Hepatic stellate cell (primary cell): ENCODE data around the gene SLC16A7.
"Not testable (repeated sequence)": the region's sequence is repeated elsewhere in the genome, so short reads cannot be mapped to it uniquely, and the experiment has no call there.

Experiments
- DNase-seq: peaks from one replicate; pipeline ENCODE4 v3.0.0; 2011; ENCODE audit warnings: low spot score

Gene SLC16A7

GRCh38 chr12:59736359-59736758 lies 140.5 kb downstream of the SLC16A7 start:
- DNase-seq, result no peak

DNA sequence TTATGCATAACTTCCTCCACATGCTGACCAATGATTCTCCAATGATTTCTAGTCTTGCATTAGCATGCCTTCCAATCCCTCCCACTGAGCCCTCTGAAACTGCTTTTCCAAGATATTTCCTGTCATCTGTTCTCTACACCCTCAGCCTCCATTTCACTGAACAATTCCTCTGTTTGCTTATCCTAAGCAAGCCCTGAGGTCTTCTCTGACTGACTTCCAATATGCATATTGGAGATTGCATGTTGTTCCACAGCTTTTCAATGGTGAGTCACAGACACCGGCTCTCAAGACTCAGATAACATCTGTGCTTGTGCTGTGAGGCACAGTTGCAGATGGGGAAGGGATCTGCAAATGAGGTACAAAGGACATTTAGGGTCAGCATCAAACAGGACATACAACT lies 141.0 kb downstream of the SLC16A7 start:
- peak; percentile 58 for DNase-seq

GRCh38 chr12:59737725-59738463 lies 142.1 kb downstream of the SLC16A7 start:
- no peak for DNase-seq

- DNase-seq, result no peak
Measured at GRCh38 chr12:59742841-59743240, 147.0 kb downstream of the SLC16A7 start.

- DNase-seq, result no peak
Measured at GRCh38 chr12:59744564-59744963, 148.7 kb downstream of the SLC16A7 start.

- not testable (repeated sequence) for DNase-seq
Measured at GRCh38 chr12:59751091-59751490, 155.3 kb downstream of the SLC16A7 start.

DNA sequence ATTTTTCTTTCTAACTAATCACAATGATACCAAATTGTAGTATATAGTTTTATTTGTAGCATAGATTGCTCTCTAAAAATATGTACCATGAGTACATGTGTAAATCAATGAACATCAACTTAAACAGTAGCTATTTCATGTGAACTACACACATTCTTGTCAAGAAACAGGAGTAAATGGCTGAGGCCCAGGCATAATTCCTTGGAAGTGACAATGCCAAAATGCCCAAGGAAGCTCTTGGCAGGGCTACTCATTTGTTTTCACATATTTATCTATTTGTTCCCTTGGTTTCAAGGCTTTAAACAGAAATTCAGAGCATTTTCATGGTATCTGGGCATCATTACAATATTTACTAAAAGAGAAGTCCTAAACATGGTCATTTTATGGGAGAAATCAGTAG lies 165.7 kb downstream of the SLC16A7 start:
- no peak for DNase-seq

- DNase-seq, result no peak
Measured at GRCh38 chr12:59763835-59764234, 168.0 kb downstream of the SLC16A7 start.

DNA sequence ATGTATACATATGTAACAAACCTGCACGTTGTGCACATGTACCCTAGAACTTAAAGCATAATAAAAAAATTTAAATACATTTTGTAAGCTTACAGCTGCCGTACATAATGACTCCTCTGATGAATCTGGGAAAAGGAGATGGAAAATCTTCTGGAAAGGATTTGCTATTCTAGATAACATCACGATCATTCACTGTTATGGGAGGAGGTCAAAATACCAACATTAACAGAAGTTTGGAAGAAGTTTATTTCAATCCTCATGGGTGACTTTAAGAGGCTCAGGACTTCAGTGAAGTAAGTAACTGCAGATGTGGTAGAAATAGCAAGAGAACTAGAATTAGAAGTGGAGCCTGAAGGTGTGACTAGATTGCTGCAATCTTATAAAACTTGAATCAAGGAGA lies 172.2 kb downstream of the SLC16A7 start:
- no peak for DNase-seq

GRCh38 chr12:59780605-59781135 lies 184.8 kb downstream of the SLC16A7 start:
- no peak for DNase-seq

GRCh38 chr12:59787610-59788009 lies 191.8 kb downstream of the SLC16A7 start:
- DNase-seq, result no peak

- no peak for DNase-seq
Measured at GRCh38 chr12:59792647-59793046, 196.8 kb downstream of the SLC16A7 start.

GRCh38 chr12:59803735-59804134 lies 207.9 kb downstream of the SLC16A7 start:
- no peak for DNase-seq

GRCh38 chr12:59808317-59808910 lies 212.6 kb downstream of the SLC16A7 start:
- peak; percentile 14 for DNase-seq

DNA sequence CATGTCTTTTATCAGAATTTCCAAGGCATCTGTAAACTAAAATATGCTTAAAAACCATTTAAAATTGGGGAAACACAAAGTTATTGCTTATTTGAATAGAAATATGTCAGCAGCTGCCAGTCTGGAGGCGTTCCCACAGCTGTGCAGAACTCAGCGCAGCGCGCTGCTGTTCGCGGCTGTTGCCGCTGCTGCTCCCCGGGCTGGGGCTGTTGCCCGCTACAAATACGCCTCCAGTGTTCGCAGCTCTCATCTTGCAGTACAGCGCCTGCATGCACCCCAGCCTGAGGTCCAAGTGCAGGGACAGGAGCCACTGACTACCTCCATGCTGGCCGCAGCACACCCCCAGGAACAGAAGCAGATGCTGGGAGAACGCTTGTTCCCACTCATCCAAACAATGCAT lies 216.2 kb downstream of the SLC16A7 start:
- DNase-seq, result no peak

DNA sequence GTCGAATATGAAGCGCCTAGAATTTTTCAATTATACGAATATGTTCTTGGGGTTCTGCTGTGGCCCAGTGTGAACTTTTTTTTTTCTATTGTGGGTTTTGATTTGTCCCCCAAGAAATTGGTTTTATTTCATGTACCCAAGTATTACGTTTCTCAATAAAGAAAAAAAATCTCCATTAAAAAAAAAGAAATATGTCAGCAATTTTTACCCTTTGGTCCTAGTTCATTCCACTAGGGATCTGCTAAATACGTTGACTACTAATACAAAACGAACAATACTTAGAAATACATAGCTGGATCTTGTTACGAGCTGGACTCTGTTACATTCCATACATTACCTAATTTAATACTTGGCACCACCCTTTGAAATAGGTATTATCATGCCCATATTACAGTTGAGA lies 216.9 kb downstream of the SLC16A7 start:
- DNase-seq, result no peak

GRCh38 chr12:59820594-59821011 lies 224.8 kb downstream of the SLC16A7 start:
- no peak for DNase-seq

GRCh38 chr12:59823567-59823966 lies 227.7 kb downstream of the SLC16A7 start:
- peak; percentile 4 for DNase-seq

DNA sequence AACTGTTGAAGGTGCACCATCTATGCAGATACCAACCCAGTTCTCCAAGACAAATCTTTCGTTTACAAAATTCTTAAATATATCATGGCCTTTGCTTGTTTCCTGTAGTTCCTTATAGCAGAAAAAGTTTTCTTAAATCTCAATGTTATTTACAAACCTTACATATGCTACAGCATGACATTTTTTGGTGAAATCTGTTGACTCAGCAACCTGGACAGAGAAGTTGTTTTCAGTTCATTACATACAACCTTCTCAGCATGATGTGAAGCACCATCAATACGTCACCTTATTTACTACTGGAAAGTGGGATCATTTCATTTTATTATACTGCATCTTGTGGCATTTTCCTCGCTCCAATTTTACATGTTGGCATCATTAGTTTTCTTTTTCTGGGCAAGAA lies 231.9 kb downstream of the SLC16A7 start:
- no peak for DNase-seq

GRCh38 chr12:59828521-59828920 lies 232.7 kb downstream of the SLC16A7 start:
- DNase-seq, result no peak

DNA sequence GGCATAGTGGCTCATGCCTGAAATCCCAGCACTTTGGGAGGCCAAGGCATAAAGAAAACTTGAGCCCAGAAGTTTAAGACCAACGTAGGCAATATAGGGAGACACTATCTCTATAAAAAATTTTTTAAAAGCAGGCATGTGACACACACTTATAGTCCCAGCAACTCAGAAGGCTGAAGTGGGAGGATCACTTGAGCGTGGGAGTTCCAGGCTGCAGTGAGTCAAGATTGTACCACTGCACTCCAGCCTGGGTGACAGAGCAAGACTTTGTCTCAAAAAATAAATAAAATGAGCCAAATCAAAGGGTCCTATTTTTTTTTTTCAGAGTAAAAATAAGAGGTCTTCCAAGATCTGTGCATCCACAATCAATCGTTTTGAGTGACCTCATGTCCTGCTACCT lies 237.6 kb downstream of the SLC16A7 start:
- DNase-seq, result no peak

GRCh38 chr12:59834659-59835474 lies 239.0 kb downstream of the SLC16A7 start:
- no peak for DNase-seq
